Activated CD4-positive, alpha-beta memory T cell treated with anti-CD3 and anti-CD28 coated beads, Interleukin-2, amount 10 ng/mL, durations not matched to agents 7 days and 5 days (primary cell): ENCODE results near the gene IQCF6. TPM values are rescaled to one million over a fixed set of nuclear protein-coding genes. Genes with fewer than 3 reads are reported as not detected.

Experiments used
- CTCF ChIA-PET: fragments of 350-600 bp; sonication (Branson Sonifier 250); formaldehyde crosslinking; loops from one replicate; lab custom pipeline; 2021; ENCODE audit warnings: antibody characterized with exemption, inconsistent platforms; lab: Charles Lee
- POLR2A ChIA-PET: fragments of 350-600 bp; sonication (Branson Sonifier 250); formaldehyde crosslinking; loops from one replicate; lab custom pipeline; 2021; ENCODE audit warnings: antibody characterized with exemption; lab: Charles Lee
- DNase-seq: peaks from one replicate; pipeline ENCODE4 v3.0.0-alpha.2; 2020
- H3K27ac Mint-ChIP-seq: one replicate; pipeline ENCODE4 v1.8.0; 2021; ENCODE audit warnings: mild to moderate bottlenecking, mixed read lengths
- H3K27me3 Mint-ChIP-seq: one replicate; pipeline ENCODE4 v1.8.0; 2021; ENCODE audit warnings: mixed read lengths
- H3K36me3 Mint-ChIP-seq: one replicate; pipeline ENCODE4 v1.8.0; 2021; ENCODE audit warnings: low read depth, mixed read lengths
- H3K4me1 Mint-ChIP-seq: one replicate; pipeline ENCODE4 v1.8.0; 2021; ENCODE audit warnings: mixed read lengths
- H3K4me3 Mint-ChIP-seq: one replicate; pipeline ENCODE4 v1.8.0; 2021; ENCODE audit warnings: mild to moderate bottlenecking, mixed read lengths
- H3K9me3 Mint-ChIP-seq: one replicate; pipeline ENCODE4 v1.8.0; 2021; ENCODE audit warnings: mixed read lengths
- total RNA-seq, 2 experiments: library from RNA; stranded (reverse); gene quantifications; one replicate each; pipeline ENCODE4 v1.2.3, GENCODE V29; 2021

Gene IQCF6
- total RNA-seq, 2 experiments from 2014 or later: not detected

DNA sequence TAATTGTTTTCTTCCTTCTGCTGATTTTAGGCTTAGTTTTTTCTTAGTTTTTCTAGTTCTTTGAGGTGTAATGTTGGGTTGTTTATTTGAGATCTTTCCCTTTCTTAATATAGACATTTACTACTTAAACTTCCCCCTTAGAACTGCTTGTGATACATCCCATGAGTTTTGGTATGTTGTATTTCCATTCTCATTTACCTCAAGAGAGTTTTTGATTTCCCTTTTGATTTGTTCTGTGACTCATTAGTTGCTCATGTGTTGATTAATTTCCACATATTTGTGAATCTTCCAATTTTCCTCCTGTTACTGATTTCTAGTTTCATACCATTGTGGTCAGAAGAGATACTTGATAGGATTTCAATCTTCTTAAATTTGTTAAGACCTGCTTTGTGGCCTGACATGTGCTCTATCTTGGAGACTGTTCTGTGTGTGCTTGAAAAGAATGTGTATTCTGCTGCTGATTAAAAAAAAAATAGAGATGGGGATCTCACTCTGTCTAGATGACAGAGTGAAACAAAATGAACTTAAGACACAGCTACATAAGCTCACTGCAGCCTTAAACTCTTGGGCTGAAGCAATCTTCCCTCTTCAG, 49.9 kb downstream of the IQCF6 start:
- DNase-seq: no peak
- H3K36me3 Mint-ChIP-seq: no peaks in the 10 kb centered on the region
- no peak overlapping the region for H3K4me3 Mint-ChIP-seq
- H3K27me3 Mint-ChIP-seq: peaks cover 3% of the 10 kb centered on the region
- H3K4me1 Mint-ChIP-seq: peaks cover 27% of the 10 kb centered on the region
- CTCF ChIA-PET: interaction anchor here (0.9 to 3.1 kb wide), 2 partner anchors 11 to 73 kb away, joined by 4 to 13 read pairs; no protein-coding TSS in a partner anchor
- H3K27ac Mint-ChIP-seq: no peak overlapping the region
- H3K9me3 Mint-ChIP-seq: no peaks in the 10 kb centered on the region
- POLR2A ChIA-PET: interaction anchor here (0.6 kb wide), 1 partner anchor 233 kb away, joined by 3 read pairs; no protein-coding TSS in a partner anchor

Other genes starting within 250 kb of the IQCF6 start
- 10 to 100 TPM; 30.4 to 30.5 TPM for gene RAD54L2, start 240.5 kb downstream of the IQCF6 start, total RNA-seq
- gene TEX264, start 108.0 kb downstream of the IQCF6 start, total RNA-seq: 100 to 1,000 TPM; 103 to 108 TPM
- gene GRM2, start 72.2 kb downstream of the IQCF6 start, total RNA-seq: 1 to 10 TPM; 1.7 to 2.4 TPM
- gene IQCF2, start 82.4 kb upstream of the IQCF6 start, total RNA-seq: not detected
- not detected for gene IQCF5, start 96.4 kb upstream of the IQCF6 start, total RNA-seq
- not detected for gene IQCF1, start 124.1 kb upstream of the IQCF6 start, total RNA-seq
- 10 to 100 TPM; 16.8 to 17.5 TPM for gene RRP9, start 162.7 kb upstream of the IQCF6 start, total RNA-seq
- 10 to 100 TPM; 13.2 to 13.9 TPM for gene PARP3, start 163.1 kb upstream of the IQCF6 start, total RNA-seq
- not detected for gene GPR62, start 176.1 kb upstream of the IQCF6 start, total RNA-seq
- 10 to 100 TPM; 31.0 to 34.2 TPM for gene PCBP4, start 188.2 kb upstream of the IQCF6 start, total RNA-seq
- gene ABHD14B, start 194.8 kb upstream of the IQCF6 start, total RNA-seq: 10 to 100 TPM; 57.4 to 58.1 TPM
- 10 to 100 TPM; 10.8 to 13.3 TPM for gene ABHD14A, start 195.8 kb upstream of the IQCF6 start, total RNA-seq
- 10 to 100 TPM; 18.4 to 22.0 TPM for gene ACY1, start 204.3 kb upstream of the IQCF6 start, total RNA-seq
- 1,000 to 10,000 TPM; 1,042 to 1,047 TPM for gene RPL29, start 216.7 kb upstream of the IQCF6 start, total RNA-seq